CD4-positive, alpha-beta T cell treated with Interleukin-1 beta for 1 hour (primary cell): Measurements from ENCODE around the gene MBD6.
A peak's percentile ranks its signal among the peaks of the same experiment; 100 is the strongest.
"Not testable (repeated sequence)": the region's sequence is repeated elsewhere in the genome, so short reads cannot be mapped to it uniquely, and the experiment has no call there.

Experiments used
- DNase-seq, 2 donors: peaks; one replicate each; pipeline ENCODE4 v3.0.0-alpha.2; 2020 to 2022

MBD6 gene

DNA sequence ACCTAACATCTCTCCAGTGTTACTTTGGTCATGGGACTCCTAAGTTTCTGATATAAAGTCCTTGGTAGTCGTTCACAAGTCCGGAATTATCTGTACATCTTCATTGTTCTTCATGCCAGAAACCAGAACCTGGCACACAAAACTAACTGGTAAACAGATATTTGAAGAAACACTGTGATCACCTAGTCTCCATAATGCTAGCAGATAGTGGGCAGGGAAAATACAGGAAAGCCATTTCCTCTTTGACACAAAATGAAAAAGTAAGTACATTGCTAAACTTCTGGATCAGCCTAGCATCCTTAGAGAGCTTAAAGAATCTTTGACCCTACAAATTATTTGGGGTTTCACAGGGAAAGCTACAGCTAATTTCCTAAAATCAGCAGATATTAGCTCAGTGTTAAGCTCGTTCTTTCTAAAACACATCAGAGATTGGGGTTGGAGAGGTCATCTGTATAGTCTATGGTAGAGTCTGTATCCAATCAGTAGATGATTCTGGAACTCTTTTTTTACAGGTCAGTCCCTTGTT, 7.2 kb upstream of the MBD6 start:
- no peak for DNase-seq

DNA sequence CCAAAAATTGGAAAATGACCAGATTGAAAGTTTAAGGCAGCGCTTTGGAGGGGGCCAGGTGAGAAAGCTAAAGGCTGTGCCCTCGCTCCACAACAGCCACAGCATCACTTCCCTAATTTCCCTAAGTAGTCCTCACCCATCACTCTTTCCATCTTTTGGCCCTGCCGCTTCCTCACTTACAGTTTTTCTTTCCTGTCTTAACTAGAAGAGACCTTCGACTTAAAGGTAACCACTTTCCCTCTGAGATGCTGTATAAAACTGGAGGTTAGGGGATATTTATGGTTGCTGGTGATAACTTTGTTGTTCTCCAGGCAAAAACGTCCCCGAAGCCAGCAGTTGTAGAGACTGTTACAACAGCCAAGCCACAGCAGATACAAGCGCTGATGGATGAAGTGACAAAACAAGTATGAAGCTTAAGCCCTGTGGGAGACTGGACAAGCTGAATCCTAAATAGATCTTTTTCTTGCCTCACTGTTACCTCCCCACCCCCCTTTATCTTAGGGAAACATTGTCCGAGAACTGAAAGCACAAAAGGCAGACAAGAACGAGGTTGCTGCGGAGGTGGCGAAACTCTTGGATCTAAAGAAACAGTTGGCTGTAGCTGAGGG, 6.6 kb upstream of the MBD6 start:
- no peak for DNase-seq

DNA sequence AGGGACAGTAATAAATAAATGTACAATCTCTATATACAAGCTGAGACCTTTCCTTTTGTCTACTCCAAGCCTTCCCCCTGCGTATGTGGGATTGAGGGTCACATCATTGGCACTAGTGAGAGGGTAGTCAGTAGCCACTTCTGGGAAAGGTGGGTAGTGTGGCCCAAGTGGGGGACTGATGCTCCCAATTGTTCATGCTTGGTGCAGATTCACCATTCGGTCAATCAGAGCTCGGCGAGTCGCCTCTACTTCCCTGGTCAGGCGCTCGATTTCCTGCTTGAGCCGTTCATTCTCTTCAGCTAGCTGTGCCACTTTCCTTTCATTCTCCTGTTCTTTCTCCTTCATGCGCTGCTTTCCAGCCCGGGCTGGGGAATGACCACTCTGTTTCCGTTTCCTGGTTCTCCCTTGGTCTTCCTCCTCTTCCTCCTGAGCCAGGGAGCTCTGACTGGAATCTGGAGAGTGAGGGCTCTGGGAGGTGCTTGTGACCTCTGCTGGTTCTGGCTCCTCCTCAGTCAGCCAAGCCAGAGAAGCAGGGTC, 5.9 kb upstream of the MBD6 start:
- no peak for DNase-seq

DNA sequence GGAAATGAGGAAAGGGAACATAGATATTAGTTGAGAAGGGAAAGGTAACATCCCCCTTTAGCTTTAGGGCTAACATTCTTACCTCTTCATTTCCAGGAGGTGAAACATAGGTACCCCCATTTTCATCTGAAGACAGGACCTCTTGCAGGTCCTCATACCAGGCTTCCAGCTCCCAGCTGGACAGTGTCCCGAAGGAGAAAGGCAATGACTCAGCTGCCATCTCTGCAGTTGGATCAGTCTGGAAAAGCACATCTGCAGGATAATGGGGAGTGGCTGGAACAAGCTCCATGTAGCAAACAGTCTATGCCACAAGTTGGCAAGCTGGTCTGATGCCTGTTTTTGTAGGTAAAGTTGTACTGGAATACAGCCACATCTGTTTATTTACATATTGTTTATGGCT, 5.4 kb upstream of the MBD6 start:
- no peak for DNase-seq

DNA sequence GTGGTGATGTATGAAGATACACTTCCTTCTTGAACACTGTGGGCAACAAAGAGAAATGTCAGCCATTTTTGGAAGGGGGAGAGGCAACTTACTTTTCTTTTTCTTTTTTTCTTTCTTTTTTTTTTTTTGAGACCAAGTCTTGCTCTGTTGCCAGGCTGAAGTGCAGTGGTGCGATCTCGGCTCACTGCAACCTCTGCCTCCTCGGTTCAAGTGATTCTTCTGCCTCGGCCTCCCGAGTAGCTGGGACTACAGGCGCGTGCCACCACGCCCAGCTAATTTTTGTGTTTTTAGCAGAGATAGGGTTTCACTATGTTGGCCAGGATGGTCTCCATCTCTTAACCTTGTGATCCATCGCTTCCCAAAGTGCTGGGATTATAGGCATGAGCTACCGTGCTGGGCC, 4.9 kb upstream of the MBD6 start:
- DNase-seq, result not testable (repeated sequence)

DNA sequence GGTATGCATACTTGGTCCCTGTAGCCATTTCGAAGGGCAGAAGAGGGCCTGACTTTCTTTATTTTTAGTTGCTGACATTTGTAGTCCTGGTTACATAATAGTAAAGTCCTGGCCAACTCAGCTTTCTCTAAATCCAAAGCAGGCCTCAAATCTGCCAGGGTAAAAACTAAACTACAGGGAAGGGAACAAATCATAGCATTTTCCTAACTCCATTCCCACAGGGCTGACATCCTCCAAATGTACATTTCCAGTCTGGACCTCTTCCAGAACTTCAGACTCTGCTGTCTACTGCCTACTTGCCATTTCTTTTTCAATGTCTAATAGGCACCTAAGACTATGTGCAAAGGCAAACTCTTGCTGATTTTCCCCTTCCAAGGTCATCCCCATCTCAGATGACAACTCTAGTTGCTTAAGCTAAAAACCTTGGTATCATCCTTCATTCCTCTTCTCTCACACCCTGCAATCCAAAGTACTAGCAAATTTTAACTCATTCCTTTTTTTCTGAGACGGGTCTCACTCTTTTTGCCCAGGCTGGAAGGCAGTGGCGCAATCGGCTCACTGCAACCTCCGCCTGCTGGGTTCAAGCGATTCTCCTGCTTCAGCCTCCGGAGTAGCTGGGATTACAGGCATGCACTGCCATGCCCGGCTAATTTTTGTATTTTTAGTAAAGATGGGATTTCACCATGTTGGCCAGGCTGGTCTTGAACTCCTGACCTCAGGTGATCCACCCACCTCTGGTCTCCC, 4.3 kb upstream of the MBD6 start:
- DNase-seq, result no peak

DNA sequence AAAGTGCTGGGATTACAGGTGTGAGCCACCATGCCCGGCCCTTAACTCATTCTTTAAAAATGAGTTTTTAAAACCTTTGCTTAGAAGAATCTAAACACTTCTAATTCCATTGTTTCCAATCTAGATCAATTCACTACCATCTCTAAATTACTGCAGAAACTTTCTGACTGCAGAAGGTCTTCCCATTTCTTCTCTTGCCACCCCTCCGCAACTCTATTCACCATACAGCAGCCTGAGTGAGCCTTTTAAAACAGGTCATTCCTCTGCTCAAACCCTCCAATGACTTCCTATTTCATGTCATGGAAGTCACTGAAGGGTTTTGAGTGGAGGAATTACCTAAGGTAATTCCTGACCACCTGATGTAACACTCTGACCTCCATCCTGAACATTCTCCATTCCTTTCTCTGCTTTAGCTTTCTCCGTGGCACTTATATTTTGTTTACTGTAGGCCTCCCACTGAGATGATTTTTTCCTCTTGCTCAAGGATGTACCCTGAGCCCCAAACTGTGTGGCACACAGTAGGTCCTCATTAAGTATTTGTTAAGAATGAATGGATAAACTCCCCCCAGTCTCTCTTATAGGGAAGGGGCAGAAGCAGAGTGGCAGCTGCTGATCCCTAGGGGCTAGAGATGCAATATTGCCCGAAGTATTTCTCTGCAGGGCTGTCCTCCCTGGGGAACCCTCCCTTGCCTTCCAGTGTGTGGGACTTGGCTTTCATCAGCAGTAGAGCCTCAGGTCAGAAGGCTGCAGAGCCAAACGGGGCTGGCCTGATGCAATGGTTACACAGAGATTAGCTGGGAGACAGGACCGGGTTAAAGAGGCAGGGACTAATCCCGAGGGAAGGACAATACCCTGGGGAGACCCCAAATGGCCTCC, 3.5 kb upstream of the MBD6 start:
- peak in 1 of 2 donors; percentile 9 for DNase-seq

DNA sequence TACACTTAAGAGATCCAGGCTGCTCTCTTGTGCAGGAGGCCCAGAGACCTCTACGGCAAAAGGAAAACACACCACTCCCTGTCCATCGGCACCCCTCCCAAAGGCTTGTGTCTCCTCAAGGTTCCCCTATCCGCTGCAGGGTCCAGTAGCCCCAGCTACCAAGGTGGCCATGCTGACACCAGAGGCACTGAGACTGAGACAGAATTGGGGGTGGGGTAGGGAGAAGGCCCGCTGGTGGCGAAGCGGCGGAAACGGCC, 2.9 kb upstream of the MBD6 start:
- peak; percentile 24 to 49 for DNase-seq

DNA sequence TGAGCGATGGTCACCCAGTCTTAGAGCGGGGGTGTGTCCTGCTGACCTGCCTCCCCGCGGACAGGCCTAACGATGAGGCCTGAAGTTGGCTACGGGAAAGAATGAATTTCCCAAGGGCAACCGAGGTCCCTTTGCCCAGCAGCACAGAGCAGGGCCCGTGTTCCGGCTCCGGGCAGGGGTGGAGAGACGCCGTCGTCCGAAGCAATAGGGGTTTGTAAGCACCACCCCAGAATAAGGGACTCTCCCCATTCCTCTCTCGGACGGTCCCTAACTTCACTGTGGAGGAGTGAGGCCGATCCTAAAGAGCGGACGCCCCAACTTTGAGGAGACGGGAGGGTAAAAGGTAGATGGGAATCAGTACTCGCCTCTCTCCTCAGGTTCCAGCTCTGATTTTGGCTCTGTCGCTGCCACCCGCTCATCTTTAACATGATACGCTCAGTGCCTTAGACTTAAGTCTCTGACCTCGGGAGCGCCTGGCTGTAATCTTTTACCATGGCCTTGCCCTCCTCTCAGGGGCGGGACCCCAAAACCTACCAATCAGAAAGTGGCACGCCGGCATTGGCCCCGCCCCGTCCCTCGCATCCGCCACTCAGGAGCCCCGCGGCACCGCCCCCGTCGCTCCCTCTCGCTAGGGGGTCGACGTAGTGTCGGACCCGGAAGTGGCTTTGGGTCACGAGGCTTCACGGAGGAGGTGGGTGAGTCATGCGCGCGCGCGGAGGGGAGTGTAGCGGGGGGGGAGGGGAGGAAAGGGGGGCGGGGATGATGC, 2.4 kb upstream of the MBD6 start, which contains the start of gene DDIT3:
Gene DDIT3, minus strand, starts transcription at position 462 of the 766 bp plus-strand sequence. CDS start 3,108 bp downstream, outside the sequence.
- DNase-seq, result peak; percentile 100

DNA sequence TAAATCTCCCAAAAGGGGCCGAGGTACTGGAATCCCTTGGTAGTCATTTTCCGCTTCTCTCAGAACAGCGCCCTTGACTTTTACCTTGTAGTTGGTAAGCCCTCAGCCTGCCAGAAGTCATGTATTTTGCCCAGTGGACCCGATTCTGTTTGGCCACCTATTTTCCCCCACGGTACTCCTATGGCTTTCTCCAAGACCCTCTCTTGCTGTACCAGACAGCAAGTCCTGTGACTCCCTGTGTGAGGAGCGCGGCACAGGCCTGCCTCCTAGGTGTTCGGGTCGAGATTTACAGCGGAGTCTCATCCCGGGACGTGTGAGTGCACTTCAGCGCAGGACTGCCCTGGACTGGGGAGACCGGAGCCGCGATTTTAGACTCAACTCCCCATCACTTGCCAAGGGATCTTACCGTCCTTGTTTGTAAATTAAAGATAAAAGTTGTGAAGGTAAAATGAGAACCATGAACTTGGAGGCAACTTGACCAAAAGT, 1.1 kb upstream of the MBD6 start:
- no peak for DNase-seq

DNA sequence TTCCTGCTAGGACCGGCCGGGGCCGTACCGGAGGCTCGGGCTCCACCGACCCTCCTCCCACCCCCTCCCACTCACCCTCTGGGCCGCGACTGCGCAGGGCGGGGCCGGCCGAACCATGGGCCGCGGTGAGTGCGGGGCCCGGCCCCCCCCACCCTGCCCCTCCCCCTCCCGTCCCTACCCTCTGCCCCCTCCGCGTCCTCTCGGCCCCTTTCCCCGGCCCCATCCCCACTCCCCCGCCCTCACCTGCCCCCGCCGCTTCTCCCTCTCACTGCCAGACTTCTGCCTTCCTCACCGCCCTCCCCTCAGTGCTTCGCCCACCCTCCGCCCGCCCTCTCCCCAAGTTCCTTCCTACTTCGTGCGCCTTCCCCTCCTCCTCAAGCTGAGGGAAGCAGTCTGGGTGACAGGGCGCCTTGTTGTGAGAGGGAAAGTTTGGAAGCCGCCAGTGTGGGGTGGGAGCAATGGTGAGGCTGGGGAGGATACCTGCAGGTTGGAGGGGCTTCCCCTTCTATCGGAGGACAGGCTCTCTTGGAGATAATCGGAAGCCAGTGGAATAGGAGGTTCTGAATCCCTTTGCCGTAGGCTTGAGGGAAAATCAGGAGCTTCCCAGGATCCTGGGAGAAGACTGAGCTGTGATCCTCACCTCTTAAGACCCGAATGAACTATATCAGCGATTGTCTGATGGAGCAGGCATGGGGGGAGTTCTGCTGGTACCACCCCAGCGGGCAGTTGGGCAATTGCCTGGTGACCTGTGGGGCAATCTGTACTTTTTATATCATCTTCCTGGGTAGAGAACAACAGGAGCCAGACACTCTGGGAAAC, 472 bp downstream of the MBD6 start:
- peak; percentile 56 to 69 for DNase-seq

DNA sequence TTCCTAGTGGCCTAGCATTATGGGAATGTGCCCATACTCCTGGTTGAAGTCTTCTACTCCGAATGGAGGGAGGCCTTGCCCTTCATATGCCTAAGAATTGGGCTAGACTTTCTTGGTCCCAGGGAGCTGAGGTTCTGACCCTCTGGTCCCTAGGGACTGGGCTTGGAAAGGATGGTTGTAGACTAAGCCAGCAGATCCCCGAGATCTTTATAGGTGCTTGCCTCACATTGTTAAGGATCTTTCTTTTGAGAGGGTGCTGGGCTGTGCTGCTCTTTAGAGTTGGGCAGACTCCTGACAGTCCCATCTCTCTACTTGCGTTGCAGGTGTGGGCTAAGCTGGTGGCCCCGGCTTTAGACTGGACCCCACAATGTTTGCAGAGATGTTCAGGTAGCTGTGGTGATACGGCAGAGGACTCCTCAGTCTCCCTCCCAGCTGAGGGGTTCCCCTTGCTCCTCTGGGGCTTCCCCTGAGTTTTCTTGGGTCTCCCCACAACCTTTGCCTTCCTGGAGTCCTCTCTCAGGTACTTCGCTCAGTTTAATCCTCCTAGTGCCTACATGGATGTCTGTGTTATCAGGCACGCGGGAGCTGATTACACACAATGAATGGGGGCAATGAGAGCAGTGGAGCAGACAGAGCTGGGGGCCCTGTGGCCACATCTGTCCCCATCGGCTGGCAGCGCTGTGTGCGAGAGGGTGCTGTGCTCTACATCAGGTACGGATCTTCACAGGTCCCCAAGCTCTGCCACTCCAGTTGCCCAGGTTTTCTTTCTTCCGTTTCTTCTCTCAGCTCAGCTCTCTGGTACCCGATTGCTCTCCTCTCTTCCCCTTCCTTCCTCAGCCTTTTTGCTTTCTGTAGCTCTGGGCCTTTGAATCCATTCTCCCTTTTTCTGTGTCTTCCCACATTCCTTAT, 1.3 kb downstream of the MBD6 start:
- DNase-seq, result peak in 1 of 2 donors; percentile 33

DNA sequence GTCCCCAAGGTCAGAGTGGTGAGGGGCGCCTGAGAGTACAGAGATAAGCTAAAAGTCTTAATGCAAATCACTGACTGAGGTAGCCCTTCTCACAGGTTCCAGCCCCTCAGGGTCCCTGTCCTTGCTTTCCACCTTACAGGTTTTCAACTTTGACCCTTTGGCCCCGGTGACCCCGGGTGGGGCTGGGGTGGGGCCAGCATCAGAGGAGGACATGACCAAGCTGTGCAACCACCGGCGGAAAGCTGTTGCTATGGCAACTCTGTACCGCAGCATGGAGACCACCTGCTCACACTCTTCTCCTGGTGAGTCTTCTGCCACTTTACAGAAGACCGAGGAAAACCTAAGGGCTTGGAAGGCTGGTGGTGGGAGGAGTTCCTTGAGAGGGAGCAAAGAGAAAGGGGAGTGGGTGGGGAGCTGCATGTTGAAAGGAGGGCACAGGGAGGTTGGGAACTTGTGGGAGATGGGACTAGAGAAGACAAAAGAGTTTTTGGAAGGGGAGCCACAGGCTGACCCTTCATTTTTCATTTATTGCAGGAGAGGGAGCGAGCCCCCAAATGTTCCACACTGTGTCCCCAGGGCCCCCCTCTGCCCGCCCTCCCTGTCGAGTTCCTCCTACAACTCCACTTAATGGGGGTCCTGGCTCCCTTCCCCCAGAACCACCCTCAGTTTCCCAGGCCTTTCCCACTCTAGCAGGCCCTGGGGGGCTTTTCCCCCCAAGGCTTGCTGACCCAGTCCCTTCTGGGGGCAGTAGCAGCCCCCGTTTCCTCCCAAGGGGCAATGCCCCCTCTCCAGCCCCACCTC, 2.4 kb downstream of the MBD6 start:
- DNase-seq, result no peak

DNA sequence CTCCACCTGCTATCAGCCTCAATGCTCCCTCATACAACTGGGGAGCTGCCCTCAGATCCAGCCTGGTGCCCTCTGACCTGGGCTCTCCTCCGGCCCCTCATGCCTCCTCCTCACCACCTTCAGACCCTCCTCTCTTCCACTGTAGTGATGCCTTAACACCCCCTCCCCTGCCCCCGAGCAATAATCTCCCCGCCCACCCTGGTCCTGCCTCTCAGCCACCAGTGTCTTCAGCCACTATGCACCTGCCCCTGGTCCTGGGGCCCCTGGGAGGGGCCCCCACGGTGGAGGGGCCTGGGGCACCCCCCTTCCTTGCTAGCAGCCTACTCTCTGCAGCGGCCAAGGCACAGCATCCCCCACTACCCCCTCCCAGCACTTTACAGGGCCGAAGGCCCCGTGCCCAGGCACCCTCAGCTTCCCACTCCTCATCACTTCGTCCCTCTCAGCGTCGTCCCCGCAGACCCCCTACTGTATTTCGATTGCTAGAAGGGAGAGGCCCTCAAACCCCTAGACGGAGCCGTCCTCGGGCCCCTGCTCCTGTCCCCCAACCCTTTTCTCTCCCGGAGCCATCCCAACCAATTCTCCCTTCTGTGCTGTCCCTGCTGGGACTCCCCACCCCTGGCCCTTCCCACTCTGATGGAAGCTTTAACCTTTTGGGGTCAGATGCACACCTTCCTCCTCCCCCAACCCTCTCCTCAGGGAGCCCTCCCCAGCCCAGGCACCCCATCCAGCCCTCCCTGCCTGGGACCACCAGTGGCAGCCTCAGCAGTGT, 3.2 kb downstream of the MBD6 start:
- no peak for DNase-seq

DNA sequence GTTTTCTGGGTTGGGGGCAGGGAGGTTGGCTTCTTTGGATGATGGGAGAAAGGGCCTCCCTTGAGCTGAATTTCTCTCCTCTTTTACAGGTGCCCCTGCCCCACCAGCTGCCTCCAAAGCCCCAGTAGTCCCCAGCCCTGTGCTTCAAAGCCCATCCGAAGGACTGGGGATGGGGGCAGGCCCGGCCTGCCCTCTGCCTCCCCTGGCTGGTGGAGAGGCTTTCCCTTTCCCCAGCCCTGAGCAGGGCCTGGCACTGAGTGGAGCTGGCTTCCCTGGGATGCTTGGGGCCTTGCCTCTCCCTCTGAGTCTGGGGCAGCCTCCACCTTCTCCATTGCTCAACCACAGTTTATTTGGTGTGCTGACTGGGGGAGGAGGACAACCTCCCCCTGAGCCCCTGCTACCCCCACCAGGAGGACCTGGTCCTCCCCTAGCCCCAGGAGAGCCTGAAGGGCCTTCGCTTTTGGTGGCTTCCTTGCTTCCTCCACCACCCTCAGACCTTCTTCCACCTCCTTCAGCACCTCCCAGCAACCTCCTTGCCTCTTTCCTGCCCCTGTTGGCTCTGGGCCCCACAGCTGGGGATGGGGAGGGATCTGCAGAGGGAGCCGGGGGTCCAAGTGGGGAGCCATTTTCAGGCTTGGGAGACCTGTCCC, 4.0 kb downstream of the MBD6 start:
- no peak for DNase-seq

DNA sequence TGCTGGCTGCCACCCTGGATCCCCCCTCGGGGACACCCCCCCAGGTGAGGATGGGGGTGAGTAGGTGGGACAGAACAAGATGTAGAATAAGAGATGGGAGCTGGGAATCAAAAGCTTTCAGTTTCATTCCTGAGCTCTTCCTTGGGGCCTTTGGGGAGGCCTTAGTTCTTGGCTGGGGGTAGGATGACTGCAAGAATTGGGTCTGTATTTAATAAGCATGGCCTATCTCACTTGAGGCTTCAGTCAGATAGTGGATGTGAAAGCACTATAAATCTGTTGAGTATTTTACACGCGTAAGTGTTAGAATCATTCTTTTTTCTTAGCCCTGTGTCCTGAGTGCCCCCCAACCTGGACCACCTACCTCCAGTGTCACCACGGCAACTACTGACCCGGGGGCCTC, 4.6 kb downstream of the MBD6 start:
- no peak for DNase-seq

DNA sequence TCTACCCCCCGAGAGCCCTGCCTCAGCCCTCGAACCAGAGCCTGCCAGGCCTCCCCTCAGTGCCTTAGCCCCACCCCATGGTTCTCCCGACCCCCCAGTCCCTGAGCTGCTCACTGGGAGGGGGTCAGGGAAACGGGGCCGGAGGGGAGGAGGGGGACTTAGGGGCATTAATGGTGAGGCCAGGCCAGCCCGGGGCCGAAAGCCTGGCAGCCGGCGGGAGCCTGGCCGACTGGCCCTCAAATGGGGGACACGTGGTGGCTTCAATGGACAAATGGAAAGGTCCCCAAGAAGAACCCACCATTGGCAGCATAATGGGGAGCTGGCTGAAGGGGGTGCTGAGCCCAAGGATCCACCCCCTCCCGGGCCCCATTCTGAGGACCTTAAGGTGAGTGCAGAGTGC, 5.6 kb downstream of the MBD6 start:
- no peak for DNase-seq
